H1 (cell line): ENCODE results near the gene L2HGDH. TPM values are rescaled to one million over a fixed set of nuclear protein-coding genes. Genes with fewer than 3 reads are reported as not detected.

ENCODE experiments used
- BCL11A ChIP-seq, 2 experiments: IDR thresholded peaks; one replicate each; pipeline ENCODE4 v1.6.1; 2011; ENCODE audit warnings: low read depth in 2 of 2, low read length in 2 of 2, mild to moderate bottlenecking in 2 of 2
- CBX8 ChIP-seq: fragments of 300-800, 300-1000 bp; sonication (generic); IDR thresholded peaks from 2 replicates; pipeline ENCODE4 v1.7.1; 2016; ENCODE audit warnings: low read depth, low read length, borderline replicate concordance
- TEAD4 ChIP-seq: IDR thresholded peaks from 2 replicates; pipeline ENCODE4 v1.6.1; 2012; ENCODE audit warnings: low read depth, low read length, inconsistent platforms, mixed read lengths
- polyA plus RNA-seq, 7 experiments: library from polyadenylated mRNA; depleted of rRNA in 3 of 7; stranded (reverse) in 5 of 7; unstranded in 2 of 7; fragments of >200 nt in 5 of 7; fragments of 200-250 nt in 2 of 7; gene quantifications; 1 replicate in 5 of 7; 2 replicates in 1 of 7; 4 replicates in 1 of 7; pipeline versions ENCODE4 v1.2.1 to v1.2.3, GENCODE V29; 2011 to 2013; ENCODE audit warnings: missing spikeins in 2 of 7, mixed read lengths in 2 of 7
- total RNA-seq: library from RNA; stranded (reverse); fragmentation: NEBNext Ultra II Directional; extraction: Animal tissue kit (Norgen Biotek cat#: 25700); gene quantifications from 2 replicates; pipeline ENCODE4 v1.2.1, GENCODE V29; 2021

The L2HGDH gene
- total and polyA plus RNA-seq, 2 of the 8 experiments (the other 6 are each of a cell fraction or from before 2014, with no cell fraction given): 12.2 to 28.6 TPM

- TF ChIP-seq BCL11A (IDR thresholded peaks at IDR 0.05; ENCODE audit: low read depth in 2 of 2, low read length in 2 of 2) (no peak), TEAD4 (no peak), CBX8 (no peak)
Observed at GRCh38 chr14:50342221-50343078, 30.4 kb upstream of the L2HGDH start (continued).
